ENCODE results near the gene TMEM222.
A peak's percentile ranks its signal among the peaks of the same experiment; 100 is the strongest.

The TMEM222 gene

GRCh38 chr1:27299385-27300271 lies 22.3 kb upstream of the TMEM222 start:
- Histone ChIP-seq H3K27ac (ENCODE audit: insufficient read depth in 1 of 2, low read depth in 1 of 2, low read length in 2 of 2, poor library complexity in 1 of 2, severe bottlenecking in 2 of 2) (peak overlapping the region in 1 of 2 experiments; percentile 20), H3K27me3 (replicated peaks in 2 of 5; ENCODE audit: control insufficient read depth in 4 of 5, insufficient read depth in 5 of 5, low read length in 4 of 5) (no peaks in the 10 kb centered on the region), H3K4me3 (ENCODE audit: control insufficient read depth in 1 of 7, extremely low read depth in 1 of 7, insufficient read depth in 4 of 7, low read depth in 2 of 7, low read length in 6 of 7) (no peak overlapping the region), H3K9me3 (ENCODE audit: control extremely low read depth in 1 of 5, control insufficient read depth in 4 of 5, insufficient read depth in 2 of 5, low read depth in 1 of 5, low read length in 4 of 5) (no peaks in the 10 kb centered on the region), H3K36me3 (ENCODE audit: control insufficient read depth in 4 of 4, insufficient read depth in 4 of 4, low read length in 3 of 4) (peaks cover 18 to 79% (median 45%) of the 10 kb centered on the region in 4 experiments), H3K4me1 (ENCODE audit: control extremely low read depth in 1 of 4, control insufficient read depth in 4 of 4, insufficient read depth in 4 of 4, low read length in 3 of 4) (peaks cover 0 to 29% (median 21%) of the 10 kb centered on the region in 4 experiments)
- CTCF ChIA-PET = interaction anchor here (0.6 to 12.5 kb wide), 26 partner anchors 9 to 363 kb away, joined by 3 to 238 read pairs (median 5); partner anchors contain the start of genes AHDC1, CD164L2 and MAP3K6
- peak in 1 of 3 donors; percentile 20 for DNase-seq
- 68% methylated on average over 12 of the region's 14 CpGs for WGBS (ENCODE audit: insufficient coverage)
- POLR2A ChIA-PET = no interaction called here

DNA sequence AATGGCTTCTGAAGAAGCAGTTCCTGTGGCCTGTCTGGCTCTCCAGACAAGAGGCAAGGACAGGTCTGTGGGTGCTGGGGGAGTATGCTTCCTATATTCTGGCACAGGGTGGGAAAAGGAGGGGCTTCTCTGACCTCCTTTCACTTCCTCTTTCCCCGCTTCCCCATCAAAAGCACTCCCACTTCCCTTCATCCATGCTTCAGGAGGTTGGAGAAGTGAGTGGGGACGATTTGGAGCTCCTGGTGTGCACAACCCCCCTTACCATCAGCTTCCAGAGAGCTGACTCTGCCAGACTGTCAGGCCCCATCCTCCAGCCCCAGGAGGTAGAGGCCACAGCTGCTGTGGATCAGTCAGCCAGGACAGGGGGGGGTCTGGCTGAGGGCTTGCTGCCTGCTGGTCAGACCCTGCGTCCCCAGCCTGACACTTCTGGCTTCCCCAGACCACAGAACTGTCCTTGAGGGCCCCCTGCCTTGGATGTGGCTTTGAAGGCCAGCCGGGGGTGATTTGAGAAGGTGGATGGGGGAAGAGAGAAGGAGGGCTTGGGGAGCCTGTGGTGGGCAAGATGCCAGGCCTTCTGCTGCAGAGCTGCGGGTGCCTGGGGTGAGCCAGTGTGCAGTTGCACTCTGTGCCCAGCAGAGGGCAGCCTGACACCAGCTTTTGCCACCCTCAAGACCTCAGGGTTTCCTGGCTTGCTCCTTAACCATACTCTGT lies 21.5 kb upstream of the TMEM222 start:
- no peak overlapping the region for H3K4me3 ChIP-seq (ENCODE audit: control insufficient read depth in 1 of 7, extremely low read depth in 1 of 7, insufficient read depth in 4 of 7, low read depth in 2 of 7, low read length in 6 of 7)
- H3K9me3 ChIP-seq (ENCODE audit: control extremely low read depth in 1 of 5, control insufficient read depth in 4 of 5, insufficient read depth in 2 of 5, low read depth in 1 of 5, low read length in 4 of 5) = no peaks in the 10 kb centered on the region
- H3K27ac ChIP-seq (ENCODE audit: insufficient read depth in 1 of 2, low read depth in 1 of 2, low read length in 2 of 2, poor library complexity in 1 of 2, severe bottlenecking in 2 of 2) = no peak overlapping the region
- peaks cover 0 to 29% (median 21%) of the 10 kb centered on the region in 4 experiments for H3K4me1 ChIP-seq (ENCODE audit: control extremely low read depth in 1 of 4, control insufficient read depth in 4 of 4, insufficient read depth in 4 of 4, low read length in 3 of 4)
- H3K27me3 ChIP-seq (replicated peaks in 2 of 5; ENCODE audit: control insufficient read depth in 4 of 5, insufficient read depth in 5 of 5, low read length in 4 of 5) = no peaks in the 10 kb centered on the region
- POLR2A ChIA-PET = interaction anchor here (0.9 to 1.3 kb wide), 2 partner anchors 90 to 91 kb away, joined by 3 read pairs; no protein-coding TSS in a partner anchor
- WGBS (ENCODE audit: insufficient coverage) = 8% methylated on average over 2 of the region's 5 CpGs
- CTCF ChIA-PET = interaction anchor here (0.7 to 12.5 kb wide), 36 partner anchors 9 to 363 kb away, joined by 3 to 238 read pairs (median 4); partner anchors contain the start of genes AHDC1, CD164L2 and MAP3K6
- peak; percentile 92 to 96 (median 93) for DNase-seq
- H3K36me3 ChIP-seq (ENCODE audit: control insufficient read depth in 4 of 4, insufficient read depth in 4 of 4, low read length in 3 of 4) = peaks cover 18 to 79% (median 43%) of the 10 kb centered on the region in 4 experiments

DNA sequence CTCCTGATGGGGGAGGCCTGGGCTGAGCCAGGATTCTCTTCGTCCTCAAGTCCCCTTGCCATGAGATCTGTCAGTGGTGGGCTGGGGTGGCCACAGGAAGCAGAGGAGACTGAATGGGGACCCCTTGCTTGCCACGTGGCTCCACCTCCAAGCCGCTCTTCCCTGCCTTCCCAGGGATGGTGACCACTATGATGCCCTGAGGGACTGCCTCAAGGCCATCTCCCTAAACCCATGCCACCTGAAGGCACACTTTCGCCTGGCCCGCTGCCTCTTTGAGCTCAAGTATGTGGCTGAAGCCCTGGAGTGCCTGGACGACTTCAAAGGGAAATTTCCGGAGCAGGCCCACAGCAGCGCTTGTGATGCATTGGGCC lies 20.9 kb upstream of the TMEM222 start:
- POLR2A ChIA-PET = interaction anchor here (0.9 to 1.3 kb wide), 2 partner anchors 89 to 90 kb away, joined by 3 read pairs; no protein-coding TSS in a partner anchor
- Histone ChIP-seq H3K9me3 (ENCODE audit: control extremely low read depth in 1 of 5, control insufficient read depth in 4 of 5, insufficient read depth in 2 of 5, low read depth in 1 of 5, low read length in 4 of 5) (no peaks in the 10 kb centered on the region), H3K36me3 (ENCODE audit: control insufficient read depth in 4 of 4, insufficient read depth in 4 of 4, low read length in 3 of 4) (peaks cover 18 to 80% (median 46%) of the 10 kb centered on the region in 4 experiments), H3K4me3 (ENCODE audit: control insufficient read depth in 1 of 7, extremely low read depth in 1 of 7, insufficient read depth in 4 of 7, low read depth in 2 of 7, low read length in 6 of 7) (no peak overlapping the region), H3K27me3 (replicated peaks in 2 of 5; ENCODE audit: control insufficient read depth in 4 of 5, insufficient read depth in 5 of 5, low read length in 4 of 5) (no peaks in the 10 kb centered on the region), H3K4me1 (ENCODE audit: control extremely low read depth in 1 of 4, control insufficient read depth in 4 of 4, insufficient read depth in 4 of 4, low read length in 3 of 4) (peaks cover 0 to 29% (median 21%) of the 10 kb centered on the region in 4 experiments), H3K27ac (ENCODE audit: insufficient read depth in 1 of 2, low read depth in 1 of 2, low read length in 2 of 2, poor library complexity in 1 of 2, severe bottlenecking in 2 of 2) (no peak overlapping the region)
- DNase-seq = no peak
- CTCF ChIA-PET = interaction anchor here (0.7 to 12.5 kb wide), 27 partner anchors 10 to 305 kb away, joined by 3 to 238 read pairs (median 5); partner anchors contain the start of genes AHDC1, CD164L2 and MAP3K6
- 84% methylated on average over 6 of the region's 8 CpGs for WGBS (ENCODE audit: insufficient coverage)

- POLR2A ChIA-PET = interaction anchor here (1.3 kb wide), 1 partner anchor 90 kb away, joined by 3 read pairs; no protein-coding TSS in a partner anchor
- 83% methylated on average over 7 of the region's 10 CpGs for WGBS (ENCODE audit: insufficient coverage)
- DNase-seq = no peak
- Histone ChIP-seq H3K4me3 (ENCODE audit: control insufficient read depth in 1 of 7, extremely low read depth in 1 of 7, insufficient read depth in 4 of 7, low read depth in 2 of 7, low read length in 6 of 7) (no peak overlapping the region), H3K27me3 (replicated peaks in 2 of 5; ENCODE audit: control insufficient read depth in 4 of 5, insufficient read depth in 5 of 5, low read length in 4 of 5) (no peaks in the 10 kb centered on the region), H3K36me3 (ENCODE audit: control insufficient read depth in 4 of 4, insufficient read depth in 4 of 4, low read length in 3 of 4) (peaks cover 18 to 82% (median 50%) of the 10 kb centered on the region in 4 experiments), H3K27ac (ENCODE audit: insufficient read depth in 1 of 2, low read depth in 1 of 2, low read length in 2 of 2, poor library complexity in 1 of 2, severe bottlenecking in 2 of 2) (no peak overlapping the region), H3K9me3 (ENCODE audit: control extremely low read depth in 1 of 5, control insufficient read depth in 4 of 5, insufficient read depth in 2 of 5, low read depth in 1 of 5, low read length in 4 of 5) (no peaks in the 10 kb centered on the region), H3K4me1 (ENCODE audit: control extremely low read depth in 1 of 4, control insufficient read depth in 4 of 4, insufficient read depth in 4 of 4, low read length in 3 of 4) (peaks cover 0 to 29% (median 21%) of the 10 kb centered on the region in 4 experiments)
- CTCF ChIA-PET = interaction anchor here (0.5 to 12.5 kb wide), 27 partner anchors 8 to 305 kb away, joined by 3 to 238 read pairs (median 4); partner anchors contain the start of genes AHDC1, CD164L2 and MAP3K6
These were observed 20.3 kb upstream of the TMEM222 start for GRCh38 chr1:27301582-27302199.

- H3K9me3 ChIP-seq (ENCODE audit: control extremely low read depth in 1 of 5, control insufficient read depth in 4 of 5, insufficient read depth in 2 of 5, low read depth in 1 of 5, low read length in 4 of 5) = no peaks in the 10 kb centered on the region
- H3K36me3 ChIP-seq (ENCODE audit: control insufficient read depth in 4 of 4, insufficient read depth in 4 of 4, low read length in 3 of 4) = peaks cover 12 to 79% (median 49%) of the 10 kb centered on the region in 4 experiments
- POLR2A ChIA-PET = no interaction called here
- no peaks in the 10 kb centered on the region for H3K27me3 ChIP-seq (replicated peaks in 2 of 5; ENCODE audit: control insufficient read depth in 4 of 5, insufficient read depth in 5 of 5, low read length in 4 of 5)
- no peak overlapping the region for H3K4me3 ChIP-seq (ENCODE audit: control insufficient read depth in 1 of 7, extremely low read depth in 1 of 7, insufficient read depth in 4 of 7, low read depth in 2 of 7, low read length in 6 of 7)
- WGBS (ENCODE audit: insufficient coverage) = 87% methylated on average over 2 of the region's 2 CpGs
- H3K4me1 ChIP-seq (ENCODE audit: control extremely low read depth in 1 of 4, control insufficient read depth in 4 of 4, insufficient read depth in 4 of 4, low read length in 3 of 4) = peaks cover 0 to 29% (median 21%) of the 10 kb centered on the region in 4 experiments
- no peak for DNase-seq
- no peak overlapping the region for H3K27ac ChIP-seq (ENCODE audit: insufficient read depth in 1 of 2, low read depth in 1 of 2, low read length in 2 of 2, poor library complexity in 1 of 2, severe bottlenecking in 2 of 2)
- CTCF ChIA-PET = interaction anchor here (0.8 to 12.5 kb wide), 11 partner anchors 9 to 299 kb away, joined by 3 to 238 read pairs (median 4); partner anchors contain the start of gene CD164L2
These were observed 19.4 kb upstream of the TMEM222 start for GRCh38 chr1:27302612-27303011.

DNA sequence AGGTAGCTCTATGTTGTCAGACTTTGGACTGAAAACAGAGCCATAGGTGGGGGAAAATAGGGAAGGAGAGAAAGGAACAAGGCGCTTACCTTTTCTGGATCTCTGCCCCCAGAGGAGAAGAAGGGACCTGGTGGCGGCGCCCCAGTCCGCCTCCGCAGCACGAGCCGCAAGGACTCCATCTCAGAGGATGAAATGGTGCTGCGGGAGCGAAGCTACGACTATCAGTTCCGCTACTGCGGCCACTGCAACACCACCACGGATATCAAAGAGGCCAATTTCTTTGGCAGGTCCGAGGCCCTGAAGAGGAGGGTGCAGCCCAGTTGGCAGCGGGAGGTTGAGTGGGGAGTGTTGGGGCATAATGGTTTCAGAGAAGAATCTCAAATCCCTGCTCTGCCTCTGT lies 18.5 kb upstream of the TMEM222 start:
- Histone ChIP-seq H3K9me3 (ENCODE audit: control extremely low read depth in 1 of 5, control insufficient read depth in 4 of 5, insufficient read depth in 2 of 5, low read depth in 1 of 5, low read length in 4 of 5) (no peaks in the 10 kb centered on the region), H3K27me3 (replicated peaks in 2 of 5; ENCODE audit: control insufficient read depth in 4 of 5, insufficient read depth in 5 of 5, low read length in 4 of 5) (no peaks in the 10 kb centered on the region), H3K36me3 (ENCODE audit: control insufficient read depth in 4 of 4, insufficient read depth in 4 of 4, low read length in 3 of 4) (peaks cover 8 to 70% (median 41%) of the 10 kb centered on the region in 4 experiments), H3K27ac (ENCODE audit: insufficient read depth in 1 of 2, low read depth in 1 of 2, low read length in 2 of 2, poor library complexity in 1 of 2, severe bottlenecking in 2 of 2) (no peak overlapping the region), H3K4me1 (ENCODE audit: control extremely low read depth in 1 of 4, control insufficient read depth in 4 of 4, insufficient read depth in 4 of 4, low read length in 3 of 4) (peaks cover 0 to 27% (median 21%) of the 10 kb centered on the region in 4 experiments), H3K4me3 (ENCODE audit: control insufficient read depth in 1 of 7, extremely low read depth in 1 of 7, insufficient read depth in 4 of 7, low read depth in 2 of 7, low read length in 6 of 7) (no peak overlapping the region)
- CTCF ChIA-PET = interaction anchor here (1.5 to 12.5 kb wide), 3 partner anchors 12 to 95 kb away, joined by 3 to 238 read pairs (median 166); partner anchors contain the start of gene CD164L2
- 94% methylated on average over 13 of the region's 15 CpGs for WGBS (ENCODE audit: insufficient coverage)
- POLR2A ChIA-PET = no interaction called here
- no peak for DNase-seq

All from common myeloid progenitor, CD34-positive (primary cell).